GM12801 (cell line): ENCODE measurements around the gene MAP2K2.

Experiments
- CTCF ChIP-seq: IDR thresholded peaks from one replicate; pipeline ENCODE4 v1.5.1; 2011; ENCODE audit warnings: control low read depth; ENCODE audit not compliant: insufficient read length; ENCODE audit errors: extremely low read depth

MAP2K2 gene

GRCh38 chr19:4084547-4084877 is 39.4 kb downstream of the MAP2K2 start:
- TF ChIP-seq CTCF, result no peak

- TF ChIP-seq CTCF, result no peak
These were observed 40.0 kb downstream of the MAP2K2 start for GRCh38 chr19:4083677-4084546.

GRCh38 chr19:4082172-4082571 is 41.8 kb downstream of the MAP2K2 start:
- no peak for TF ChIP-seq CTCF

DNA sequence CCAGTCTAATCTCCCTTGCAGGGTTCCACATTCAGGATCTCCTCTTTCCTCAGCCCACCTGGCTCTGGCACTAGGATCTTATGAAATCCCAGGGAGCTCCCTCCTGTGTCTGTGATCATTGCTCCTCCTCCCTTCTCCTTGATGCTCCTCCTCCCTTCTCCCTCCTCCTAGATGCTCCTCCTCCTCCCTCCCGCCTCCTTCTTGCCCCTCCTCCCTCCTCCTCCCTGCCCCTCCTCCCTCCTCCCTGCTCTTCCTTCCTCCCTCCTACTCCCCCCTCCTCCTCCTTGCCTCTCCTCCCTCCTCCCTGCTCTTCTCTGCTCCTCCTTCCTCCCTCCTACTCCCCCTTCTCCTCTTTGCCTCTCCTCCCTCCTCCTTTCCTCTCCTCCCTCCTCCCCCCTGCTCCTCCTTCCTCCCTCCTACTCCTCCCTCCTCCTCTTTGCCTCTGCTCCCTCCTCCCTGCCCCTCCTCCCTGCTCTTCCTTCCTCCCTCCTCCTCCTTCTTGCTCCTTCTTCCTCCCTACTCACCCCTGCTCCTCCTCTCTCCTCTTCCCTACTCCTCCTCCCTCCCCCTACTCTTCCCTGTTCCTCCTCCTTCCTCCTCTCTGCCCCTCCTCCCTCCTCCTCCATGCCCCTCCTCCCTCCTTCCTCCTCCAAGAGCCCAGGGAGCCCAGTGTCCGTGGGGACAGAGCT is 42.3 kb downstream of the MAP2K2 start:
- no peak for TF ChIP-seq CTCF

- TF ChIP-seq CTCF, result no peak
These were observed 43.4 kb downstream of the MAP2K2 start for GRCh38 chr19:4080473-4080872.

DNA sequence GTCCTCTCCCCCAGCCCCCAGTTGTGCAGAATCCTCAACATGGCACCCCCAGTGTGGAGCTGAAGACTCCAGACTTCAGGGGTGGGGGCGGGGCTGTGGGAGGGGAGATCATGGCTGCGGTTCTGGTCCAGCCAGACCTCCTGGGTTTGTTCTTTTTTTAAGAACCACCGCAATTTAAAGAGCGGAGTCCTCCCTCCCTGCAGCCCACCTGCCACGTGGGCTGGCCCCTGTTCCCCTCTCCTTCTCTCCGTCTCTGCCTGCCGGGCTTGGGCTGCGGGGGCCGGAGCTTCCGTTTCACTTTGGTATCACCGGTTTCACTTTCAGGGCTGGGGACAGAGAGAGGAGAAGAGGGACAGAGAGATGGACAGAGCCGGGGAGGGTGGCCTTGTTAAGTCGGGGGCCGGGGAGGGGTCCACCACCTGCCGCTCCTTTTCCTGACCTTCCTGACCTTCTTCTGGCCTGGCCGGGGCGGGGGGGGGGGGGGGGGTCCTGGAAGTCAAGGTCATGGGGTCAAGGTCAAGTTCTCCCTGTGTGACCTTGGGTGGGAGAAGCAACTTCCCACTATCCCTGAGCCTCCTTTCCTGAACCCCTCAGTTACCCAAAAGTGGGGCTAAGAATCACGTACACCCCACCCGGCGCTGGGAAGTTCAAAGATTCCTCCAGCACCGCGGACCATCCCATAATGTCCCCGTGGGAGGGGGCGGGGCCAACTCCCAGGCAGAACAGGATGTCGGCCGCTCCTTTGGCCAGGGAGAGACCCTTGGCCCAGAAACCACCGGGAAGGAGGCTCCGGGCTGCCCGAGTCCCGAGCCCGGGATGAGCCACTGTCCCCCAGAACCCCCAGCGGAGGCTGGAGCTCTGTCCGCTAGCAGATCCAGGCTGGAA is 45.9 kb downstream of the MAP2K2 start:
- no peak for TF ChIP-seq CTCF

GRCh38 chr19:4077007-4077374 is 46.9 kb downstream of the MAP2K2 start:
- no peak for TF ChIP-seq CTCF
